ENCODE data around the gene MAN2A2.

- no peak for TF ChIP-seq GATA2 (IDR thresholded peaks at IDR 0.05; ENCODE audit: low read depth, low read length)
- TF ChIP-seq GATA3 (IDR thresholded peaks at IDR 0.05; ENCODE audit: low read depth, low read length): no peak
These were observed 15.1 kb downstream of the MAN2A2 start for GRCh38 chr15:90918034-90918788.

Data from SH-SY5Y (cell line).